DND-41 (cell line): ENCODE measurements around the gene KIAA1958.
"Not testable (repeated sequence)": the region's sequence is repeated elsewhere in the genome, so short reads cannot be mapped to it uniquely, and the experiment has no call there.

Source experiments
- EZH2 ChIP-seq: IDR thresholded peaks from 3 replicates; pipeline ENCODE4 v1.6.1; 2012; ENCODE audit warnings: borderline replicate concordance, low read depth, mild to moderate bottlenecking, moderate library complexity, low read length, inconsistent platforms; ENCODE audit not compliant: severe bottlenecking
- TF ChIP-seq, protein P1 (sequence below): IDR thresholded peaks from 2 replicates; pipeline ENCODE4 v1.5.1; 2012; ENCODE audit warnings: borderline replicate concordance, low read length, moderate library complexity, mild to moderate bottlenecking; ENCODE audit not compliant: poor library complexity, severe bottlenecking; ENCODE audit errors: extremely low read depth

DNA sequence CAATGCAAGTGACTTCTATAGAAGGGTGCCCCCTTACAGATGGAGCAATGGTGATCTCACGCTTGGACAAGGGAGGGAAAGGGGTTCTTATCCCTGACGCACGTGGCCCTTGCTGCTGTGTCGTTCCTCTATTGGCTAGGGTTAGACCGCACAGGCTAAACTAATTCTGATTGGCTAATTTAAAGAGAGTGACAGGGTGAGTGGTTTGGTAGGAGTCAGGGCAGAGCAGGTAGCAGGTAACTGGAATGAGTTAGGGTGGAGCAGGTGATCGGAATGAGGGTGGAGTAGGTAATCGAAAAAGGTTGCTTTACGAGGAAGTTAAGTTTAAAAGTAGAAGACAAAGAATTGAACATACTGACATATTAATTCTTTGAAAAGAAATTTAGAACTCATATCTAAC is 105.2 kb downstream of the KIAA1958 start:
- TF ChIP-seq, protein P1, sequence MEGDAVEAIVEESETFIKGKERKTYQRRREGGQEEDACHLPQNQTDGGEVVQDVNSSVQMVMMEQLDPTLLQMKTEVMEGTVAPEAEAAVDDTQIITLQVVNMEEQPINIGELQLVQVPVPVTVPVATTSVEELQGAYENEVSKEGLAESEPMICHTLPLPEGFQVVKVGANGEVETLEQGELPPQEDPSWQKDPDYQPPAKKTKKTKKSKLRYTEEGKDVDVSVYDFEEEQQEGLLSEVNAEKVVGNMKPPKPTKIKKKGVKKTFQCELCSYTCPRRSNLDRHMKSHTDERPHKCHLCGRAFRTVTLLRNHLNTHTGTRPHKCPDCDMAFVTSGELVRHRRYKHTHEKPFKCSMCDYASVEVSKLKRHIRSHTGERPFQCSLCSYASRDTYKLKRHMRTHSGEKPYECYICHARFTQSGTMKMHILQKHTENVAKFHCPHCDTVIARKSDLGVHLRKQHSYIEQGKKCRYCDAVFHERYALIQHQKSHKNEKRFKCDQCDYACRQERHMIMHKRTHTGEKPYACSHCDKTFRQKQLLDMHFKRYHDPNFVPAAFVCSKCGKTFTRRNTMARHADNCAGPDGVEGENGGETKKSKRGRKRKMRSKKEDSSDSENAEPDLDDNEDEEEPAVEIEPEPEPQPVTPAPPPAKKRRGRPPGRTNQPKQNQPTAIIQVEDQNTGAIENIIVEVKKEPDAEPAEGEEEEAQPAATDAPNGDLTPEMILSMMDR: not testable (repeated sequence)
- TF ChIP-seq EZH2: not testable (repeated sequence)
